ENCODE measurements around the gene KRIT1.
A peak's percentile ranks its signal among the peaks of the same experiment; 100 is the strongest.
"Not testable (repeated sequence)": the region's sequence is repeated elsewhere in the genome, so short reads cannot be mapped to it uniquely, and the experiment has no call there.

The KRIT1 gene

DNA sequence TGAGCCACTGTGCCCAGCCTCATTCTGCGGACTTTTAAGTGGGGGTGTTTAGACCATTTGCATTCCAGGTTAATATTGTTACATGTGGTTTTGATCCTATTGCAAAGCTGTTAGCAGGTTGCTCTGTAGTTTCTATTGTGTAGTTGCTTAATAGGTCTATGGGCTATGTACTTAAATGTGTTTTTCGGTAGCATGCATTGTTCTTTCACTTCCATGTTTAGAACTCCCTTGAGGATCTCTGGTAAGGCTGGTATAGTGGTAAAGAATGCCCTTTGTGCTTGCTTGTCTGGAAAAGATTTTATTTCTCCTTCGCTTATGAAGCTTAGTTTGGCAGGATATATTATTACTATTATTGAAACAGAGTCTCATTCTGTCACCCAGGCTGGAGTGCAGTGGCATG lies 53.4 kb downstream of the KRIT1 start:
- Histone ChIP-seq H3K27me3 (ENCODE audit: control insufficient read depth in 3 of 3, insufficient read depth in 3 of 3, low read depth in 1 of 3, low read length in 3 of 3) (no peaks in the 10 kb centered on the region), H3K9me3 (replicated peaks in 1 of 2; ENCODE audit: control insufficient read depth in 2 of 2, insufficient read depth in 1 of 2, low read depth in 1 of 2, low read length in 2 of 2) (peaks cover 9 to 39% of the 10 kb centered on the region in 2 donors), H4K91ac (ENCODE audit: low read depth, low read length, poor library complexity) (no peak overlapping the region), H2AFZ (ENCODE audit: low read length) (no peak overlapping the region), H2BK12ac (ENCODE audit: low read length) (no peak overlapping the region), H3K4me1 (ENCODE audit: control insufficient read depth in 2 of 2, insufficient read depth in 1 of 2, low read depth in 1 of 2, low read length in 2 of 2) (no peaks in the 10 kb centered on the region), H3K36me3 (replicated peaks in 1 of 2; ENCODE audit: control insufficient read depth in 2 of 2, insufficient read depth in 2 of 2, low read length in 2 of 2) (peaks cover 2 to 34% of the 10 kb centered on the region in 2 donors), H3K79me1 (ENCODE audit: low read depth, low read length) (no peaks in the 10 kb centered on the region), H3K18ac (ENCODE audit: low read length) (no peak overlapping the region), H3K23ac (ENCODE audit: low read depth, low read length, poor library complexity) (no peak overlapping the region), H3K4ac (ENCODE audit: low read length) (no peak overlapping the region), H3K4me3 (ENCODE audit: low read length in 2 of 2) (no peak overlapping the region), H3K4me2 (ENCODE audit: insufficient read depth, low read length, poor library complexity, severe bottlenecking) (no peak overlapping the region), H2BK120ac (ENCODE audit: low read depth, low read length) (no peak overlapping the region), H4K8ac (ENCODE audit: low read depth, low read length) (no peak overlapping the region), H2BK15ac (ENCODE audit: low read length) (no peak overlapping the region), H3K27ac (replicated peaks; ENCODE audit: low read length) (no peak overlapping the region), H3K9ac (ENCODE audit: low read depth, low read length, poor library complexity) (no peak overlapping the region), H2AK5ac (ENCODE audit: low read depth, low read length) (no peak overlapping the region), H2BK5ac (ENCODE audit: low read length) (no peak overlapping the region), H3K14ac (ENCODE audit: low read length) (no peak overlapping the region)
- WGBS, 2 donors (ENCODE audit: extremely low coverage in 2 of 2, insufficient read length in 2 of 2, insufficient replicate concordance in 1 of 2) = no CpG with 5 or more reads among the region's 3 CpGs
- DNase-seq (ENCODE audit: low spot score) = no peak

GRCh38 chr7:92189246-92189645 lies 56.5 kb downstream of the KRIT1 start:
- not testable (repeated sequence) for H2AFZ ChIP-seq (ENCODE audit: low read length); H2BK120ac ChIP-seq (ENCODE audit: low read depth, low read length); H3K27ac ChIP-seq (replicated peaks; ENCODE audit: low read length); H3K4ac ChIP-seq (ENCODE audit: low read length); H3K23ac ChIP-seq (ENCODE audit: low read depth, low read length, poor library complexity); H3K4me3 ChIP-seq (ENCODE audit: low read length in 2 of 2); H3K14ac ChIP-seq (ENCODE audit: low read length); H3K79me1 ChIP-seq (ENCODE audit: low read depth, low read length); H2AK5ac ChIP-seq (ENCODE audit: low read depth, low read length); H3K9ac ChIP-seq (ENCODE audit: low read depth, low read length, poor library complexity); H3K4me1 ChIP-seq (ENCODE audit: control insufficient read depth in 2 of 2, insufficient read depth in 1 of 2, low read depth in 1 of 2, low read length in 2 of 2); H3K4me2 ChIP-seq (ENCODE audit: insufficient read depth, low read length, poor library complexity, severe bottlenecking); H4K8ac ChIP-seq (ENCODE audit: low read depth, low read length); H2BK15ac ChIP-seq (ENCODE audit: low read length); H2BK12ac ChIP-seq (ENCODE audit: low read length); H3K18ac ChIP-seq (ENCODE audit: low read length); H2BK5ac ChIP-seq (ENCODE audit: low read length); H4K91ac ChIP-seq (ENCODE audit: low read depth, low read length, poor library complexity); DNase-seq (ENCODE audit: low spot score); H3K27me3 ChIP-seq (ENCODE audit: control insufficient read depth in 3 of 3, insufficient read depth in 3 of 3, low read depth in 1 of 3, low read length in 3 of 3)
- Histone ChIP-seq H3K9me3 (replicated peaks in 1 of 2; ENCODE audit: control insufficient read depth in 2 of 2, insufficient read depth in 1 of 2, low read depth in 1 of 2, low read length in 2 of 2) (peaks cover 7 to 38% of the 10 kb centered on the region in 2 donors), H3K36me3 (replicated peaks in 1 of 2; ENCODE audit: control insufficient read depth in 2 of 2, insufficient read depth in 2 of 2, low read length in 2 of 2) (peaks cover 0 to 15% of the 10 kb centered on the region in 2 donors)
- WGBS, 2 donors (ENCODE audit: extremely low coverage in 2 of 2, insufficient read length in 2 of 2, insufficient replicate concordance in 1 of 2) = no CpG with 5 or more reads among the region's 15 CpGs

GRCh38 chr7:92184294-92184693 lies 61.4 kb downstream of the KRIT1 start:
- H3K14ac ChIP-seq (ENCODE audit: low read length); H2BK5ac ChIP-seq (ENCODE audit: low read length); H3K36me3 ChIP-seq (replicated peaks in 1 of 2; ENCODE audit: control insufficient read depth in 2 of 2, insufficient read depth in 2 of 2, low read length in 2 of 2); H2BK15ac ChIP-seq (ENCODE audit: low read length); H3K23ac ChIP-seq (ENCODE audit: low read depth, low read length, poor library complexity); H3K9me3 ChIP-seq (replicated peaks in 1 of 2; ENCODE audit: control insufficient read depth in 2 of 2, insufficient read depth in 1 of 2, low read depth in 1 of 2, low read length in 2 of 2); H3K4ac ChIP-seq (ENCODE audit: low read length); H2BK120ac ChIP-seq (ENCODE audit: low read depth, low read length); H3K4me3 ChIP-seq (ENCODE audit: low read length in 2 of 2); H3K4me2 ChIP-seq (ENCODE audit: insufficient read depth, low read length, poor library complexity, severe bottlenecking); H3K79me1 ChIP-seq (ENCODE audit: low read depth, low read length); H3K4me1 ChIP-seq (ENCODE audit: control insufficient read depth in 2 of 2, insufficient read depth in 1 of 2, low read depth in 1 of 2, low read length in 2 of 2); DNase-seq (ENCODE audit: low spot score); H4K8ac ChIP-seq (ENCODE audit: low read depth, low read length); H4K91ac ChIP-seq (ENCODE audit: low read depth, low read length, poor library complexity); H2AK5ac ChIP-seq (ENCODE audit: low read depth, low read length); H3K18ac ChIP-seq (ENCODE audit: low read length); H3K27ac ChIP-seq (replicated peaks; ENCODE audit: low read length); H2BK12ac ChIP-seq (ENCODE audit: low read length); H3K9ac ChIP-seq (ENCODE audit: low read depth, low read length, poor library complexity); H3K27me3 ChIP-seq (ENCODE audit: control insufficient read depth in 3 of 3, insufficient read depth in 3 of 3, low read depth in 1 of 3, low read length in 3 of 3); H2AFZ ChIP-seq (ENCODE audit: low read length): not testable (repeated sequence)
- no CpG with 5 or more reads among the region's 1 CpG for WGBS, 2 donors (ENCODE audit: extremely low coverage in 2 of 2, insufficient read length in 2 of 2, insufficient replicate concordance in 1 of 2)

GRCh38 chr7:92178928-92179924 lies 66.5 kb downstream of the KRIT1 start, which contains the start of gene LRRD1:
LRRD1 (minus strand) TSS chr7:92179142; CDS start chr7:92165202, 13,940 bp downstream.
- no peak within 1 kb of the TSS for H2BK120ac ChIP-seq (ENCODE audit: low read depth, low read length)
- no peak within 1 kb of the TSS for H2BK12ac ChIP-seq (ENCODE audit: low read length)
- H2BK15ac ChIP-seq (ENCODE audit: low read length) = no peak within 1 kb of the TSS
- H4K91ac ChIP-seq (ENCODE audit: low read depth, low read length, poor library complexity) = no peak within 1 kb of the TSS
- no peak within 1 kb of the TSS for H3K27ac ChIP-seq (replicated peaks; ENCODE audit: low read length)
- no peak within 1 kb of the TSS for H3K4ac ChIP-seq (ENCODE audit: low read length)
- no peaks in the 10 kb centered on the region for H3K79me1 ChIP-seq (ENCODE audit: low read depth, low read length)
- H3K4me1 ChIP-seq (ENCODE audit: control insufficient read depth in 2 of 2, insufficient read depth in 1 of 2, low read depth in 1 of 2, low read length in 2 of 2) = no peaks in the 10 kb centered on the region
- no peak within 1 kb of the TSS for H3K9ac ChIP-seq (ENCODE audit: low read depth, low read length, poor library complexity)
- H3K4me2 ChIP-seq (ENCODE audit: insufficient read depth, low read length, poor library complexity, severe bottlenecking) = peak within 1 kb of the TSS; percentile 60
- H3K36me3 ChIP-seq (replicated peaks in 1 of 2; ENCODE audit: control insufficient read depth in 2 of 2, insufficient read depth in 2 of 2, low read length in 2 of 2) = no peaks in the 10 kb centered on the region
- H3K18ac ChIP-seq (ENCODE audit: low read length) = peak within 1 kb of the TSS; percentile 79
- no peak within 1 kb of the TSS for H2BK5ac ChIP-seq (ENCODE audit: low read length)
- peak; percentile 69 for DNase-seq (ENCODE audit: low spot score)
- H3K9me3 ChIP-seq (replicated peaks in 1 of 2; ENCODE audit: control insufficient read depth in 2 of 2, insufficient read depth in 1 of 2, low read depth in 1 of 2, low read length in 2 of 2) = peaks cover 0 to 2% of the 10 kb centered on the region in 2 donors
- no peak within 1 kb of the TSS for H4K8ac ChIP-seq (ENCODE audit: low read depth, low read length)
- H3K27me3 ChIP-seq (ENCODE audit: control insufficient read depth in 3 of 3, insufficient read depth in 3 of 3, low read depth in 1 of 3, low read length in 3 of 3) = no peaks in the 10 kb centered on the region
- no peak within 1 kb of the TSS for H2AK5ac ChIP-seq (ENCODE audit: low read depth, low read length)
- H2AFZ ChIP-seq (ENCODE audit: low read length) = peak within 1 kb of the TSS; percentile 92
- H3K4me3 ChIP-seq (ENCODE audit: low read length in 2 of 2) = peak within 1 kb of the TSS; percentile 31 to 73
- no CpG with 5 or more reads among the region's 60 CpGs for WGBS, 2 donors (ENCODE audit: extremely low coverage in 2 of 2, insufficient read length in 2 of 2, insufficient replicate concordance in 1 of 2)
- no peak within 1 kb of the TSS for H3K14ac ChIP-seq (ENCODE audit: low read length)
- H3K23ac ChIP-seq (ENCODE audit: low read depth, low read length, poor library complexity) = no peak within 1 kb of the TSS
